HepG2 (cell line): ENCODE measurements around the gene CD164L2.

Experiments
- CBFB ChIP-seq: sonication (generic); formaldehyde crosslinking; IDR thresholded peaks from 2 replicates; pipeline ENCODE4 v1.4.0; 2020; ENCODE audit warnings: missing genetic modification reagents
- CHD2 ChIP-seq: IDR thresholded peaks from 2 replicates; pipeline ENCODE4 v1.6.1; 2011; ENCODE audit warnings: low read depth, low read length, improper control_type of control experiment
- EP300 ChIP-seq, 3 experiments: sonication (generic) in 1 of 3; formaldehyde crosslinking in 1 of 3; IDR thresholded peaks; 2 replicates each; pipeline versions ENCODE4 v1.5.1 to v1.6.1; 2011 to 2020; ENCODE audit warnings: low read depth in 2 of 3, low read length in 2 of 3, borderline replicate concordance in 1 of 3, improper control_type of control experiment in 1 of 3, mild to moderate bottlenecking in 1 of 3, missing genetic modification reagents in 1 of 3, moderate library complexity in 1 of 3
- GMEB1 ChIP-seq: sonication (generic); formaldehyde crosslinking; IDR thresholded peaks from 2 replicates; pipeline ENCODE4 v1.5.1; 2020; ENCODE audit warnings: missing genetic modification reagents, mild to moderate bottlenecking, borderline replicate concordance
- GTF3A ChIP-seq: sonication (generic); formaldehyde crosslinking; conservative IDR thresholded peaks from 2 replicates; pipeline ENCODE4 v1.4.0; 2020; ENCODE audit warnings: mild to moderate bottlenecking, missing genetic modification reagents
- HOXA7 ChIP-seq: sonication (generic); formaldehyde crosslinking; IDR thresholded peaks from 2 replicates; pipeline ENCODE4 v1.8.1; 2022; ENCODE audit warnings: mild to moderate bottlenecking, missing genetic modification reagents, moderate library complexity
- POLR2AphosphoS5 ChIP-seq: IDR thresholded peaks from 2 replicates; pipeline ENCODE4 v1.6.1; 2012; ENCODE audit warnings: low read depth, low read length
- U2AF2 ChIP-seq: fragments of 200-400 bp; formaldehyde crosslinking; IDR thresholded peaks from 2 replicates; pipeline ENCODE4 v1.6.1; 2017; ENCODE audit warnings: low read depth, mild to moderate bottlenecking, low read length
- TF ChIP-seq, protein P1 (sequence below): sonication (generic); formaldehyde crosslinking; IDR thresholded peaks from 2 replicates; pipeline ENCODE4 v1.9.0; 2021; ENCODE audit warnings: missing genetic modification reagents, borderline replicate concordance
- TF ChIP-seq, protein P2 (sequence below): sonication (generic); formaldehyde crosslinking; IDR thresholded peaks from 2 replicates; pipeline ENCODE4 v1.8.0; 2022; ENCODE audit warnings: mild to moderate bottlenecking, missing genetic modification reagents

DNA sequence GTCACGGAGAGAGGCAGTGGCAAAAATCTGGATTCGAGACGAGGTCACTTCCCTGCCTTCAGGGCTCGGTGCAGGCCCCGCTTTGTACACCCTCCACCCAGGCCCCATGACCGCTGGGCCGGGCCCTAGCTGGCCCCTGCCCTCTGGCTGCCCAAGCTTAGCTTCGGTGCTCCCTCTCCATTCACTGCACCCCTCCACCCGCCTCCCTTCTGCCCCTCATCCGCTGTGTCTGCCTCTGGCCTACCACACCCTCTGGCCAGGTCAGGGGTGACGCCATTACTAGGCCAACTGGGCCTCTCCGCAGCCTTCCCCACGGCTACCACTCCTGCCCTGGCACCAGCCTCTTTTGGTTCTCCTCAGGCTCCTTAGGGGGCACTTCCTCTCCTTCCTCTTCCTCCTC lies 528 bp upstream of the CD164L2 start:
- TF ChIP-seq U2AF2 (no peak), CBFB (CRISPR knock-in tag) (no peak), EP300 (IDR thresholded peaks at IDR 0.05; ENCODE audit: low read depth in 2 of 2, low read length in 2 of 2) (no peak), EP300 (CRISPR knock-in tag; IDR thresholded peaks at IDR 0.05; ENCODE audit: borderline replicate concordance) (no peak), GMEB1 (CRISPR knock-in tag) (no peak), HOXA7 (CRISPR knock-in tag) (no peak), CHD2 (no peak), GTF3A (no peak), POLR2AphosphoS5 (no peak)
- TF ChIP-seq, protein P1, sequence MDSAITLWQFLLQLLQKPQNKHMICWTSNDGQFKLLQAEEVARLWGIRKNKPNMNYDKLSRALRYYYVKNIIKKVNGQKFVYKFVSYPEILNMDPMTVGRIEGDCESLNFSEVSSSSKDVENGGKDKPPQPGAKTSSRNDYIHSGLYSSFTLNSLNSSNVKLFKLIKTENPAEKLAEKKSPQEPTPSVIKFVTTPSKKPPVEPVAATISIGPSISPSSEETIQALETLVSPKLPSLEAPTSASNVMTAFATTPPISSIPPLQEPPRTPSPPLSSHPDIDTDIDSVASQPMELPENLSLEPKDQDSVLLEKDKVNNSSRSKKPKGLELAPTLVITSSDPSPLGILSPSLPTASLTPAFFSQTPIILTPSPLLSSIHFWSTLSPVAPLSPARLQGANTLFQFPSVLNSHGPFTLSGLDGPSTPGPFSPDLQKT (CRISPR knock-in tag) = no peak
- TF ChIP-seq, protein P2, sequence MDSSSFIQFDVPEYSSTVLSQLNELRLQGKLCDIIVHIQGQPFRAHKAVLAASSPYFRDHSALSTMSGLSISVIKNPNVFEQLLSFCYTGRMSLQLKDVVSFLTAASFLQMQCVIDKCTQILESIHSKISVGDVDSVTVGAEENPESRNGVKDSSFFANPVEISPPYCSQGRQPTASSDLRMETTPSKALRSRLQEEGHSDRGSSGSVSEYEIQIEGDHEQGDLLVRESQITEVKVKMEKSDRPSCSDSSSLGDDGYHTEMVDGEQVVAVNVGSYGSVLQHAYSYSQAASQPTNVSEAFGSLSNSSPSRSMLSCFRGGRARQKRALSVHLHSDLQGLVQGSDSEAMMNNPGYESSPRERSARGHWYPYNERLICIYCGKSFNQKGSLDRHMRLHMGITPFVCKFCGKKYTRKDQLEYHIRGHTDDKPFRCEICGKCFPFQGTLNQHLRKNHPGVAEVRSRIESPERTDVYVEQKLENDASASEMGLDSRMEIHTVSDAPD (CRISPR knock-in tag) = no peak
